ENCODE data around the gene WDFY2.

- no peak for TF ChIP-seq CTCF (IDR thresholded peaks at IDR 0.05; ENCODE audit: low read depth, low read length, missing input control)
- no peak for TF ChIP-seq RAD21 (IDR thresholded peaks at IDR 0.05)
- TF ChIP-seq FOXA1 (IDR thresholded peaks at IDR 0.05): no peak
- no peak for TF ChIP-seq YY1 (IDR thresholded peaks at IDR 0.05)
- no peak for TF ChIP-seq REST (IDR thresholded peaks at IDR 0.05)
- no peak for TF ChIP-seq EGR1 (IDR thresholded peaks at IDR 0.05; ENCODE audit: low read depth in 2 of 2)
- TF ChIP-seq GABPA (IDR thresholded peaks at IDR 0.05 in 1 of 2, conservative IDR thresholded peaks at IDR 0.05 in 1 of 2): no peak
- TF ChIP-seq SP1 (IDR thresholded peaks at IDR 0.05): no peak
- no peak for TF ChIP-seq TAF1 (conservative IDR thresholded peaks at IDR 0.05)
- no peak for TF ChIP-seq ATF3 (IDR thresholded peaks at IDR 0.05)
- TF ChIP-seq ZBTB33 (IDR thresholded peaks at IDR 0.05): no peak
Observed at GRCh38 chr13:51632591-51633362, 48.5 kb downstream of the WDFY2 start.
